Coronary artery (tissue), 2 donors: ENCODE measurements around the gene CTNNA2.

Experiments used
- DNase-seq: peaks from one replicate; pipeline ENCODE4 v3.0.0-alpha.2; 2017; ENCODE audit warnings: low spot score
- H3K27ac ChIP-seq, 2 donors: fragments of 200-600 bp; sonication (generic); one replicate each; pipeline ENCODE4 v1.5.1; 2016 to 2019
- H3K4me3 ChIP-seq: fragments of 200-600 bp; sonication (generic); 2 replicates; pipeline ENCODE4 v1.5.1; 2016; ENCODE audit warnings: mild to moderate bottlenecking, moderate library complexity
- CTCF ChIP-seq: fragments of 200-600 bp; sonication (generic); IDR thresholded peaks from one replicate; pipeline ENCODE4 v1.5.1; 2019; ENCODE audit warnings: antibody characterized with exemption

CTNNA2 gene

GRCh38 chr2:80496346-80496745 lies 983.5 kb downstream of the CTNNA2 start:
- TF ChIP-seq CTCF, result no peak
- no peak for DNase-seq
- H3K4me3 ChIP-seq, result no peak overlapping the region
- no peak overlapping the region for H3K27ac ChIP-seq

GRCh38 chr2:80496775-80497174 lies 983.9 kb downstream of the CTNNA2 start:
- DNase-seq, result no peak
- Histone ChIP-seq H3K27ac (no peak overlapping the region), H3K4me3 (no peak overlapping the region)
- no peak for TF ChIP-seq CTCF

- no peak overlapping the region for H3K27ac ChIP-seq
- TF ChIP-seq CTCF, result no peak
- DNase-seq, result no peak
- H3K4me3 ChIP-seq, result no peak overlapping the region
Measured at GRCh38 chr2:80499095-80499494, 986.2 kb downstream of the CTNNA2 start.

GRCh38 chr2:80501874-80502624 lies 989.2 kb downstream of the CTNNA2 start:
- no peak for DNase-seq
- H3K27ac ChIP-seq, result no peak overlapping the region
- no peak for TF ChIP-seq CTCF
- no peak overlapping the region for H3K4me3 ChIP-seq

GRCh38 chr2:80506563-80506962 lies 993.7 kb downstream of the CTNNA2 start:
- Histone ChIP-seq H3K27ac (no peak overlapping the region), H3K4me3 (no peak overlapping the region)
- TF ChIP-seq CTCF, result no peak
- DNase-seq, result no peak

- no peak for TF ChIP-seq CTCF
- no peak for DNase-seq
- Histone ChIP-seq H3K27ac (no peak overlapping the region), H3K4me3 (no peak overlapping the region)
Measured at GRCh38 chr2:80510716-80511115, 997.9 kb downstream of the CTNNA2 start.

GRCh38 chr2:80515964-80516363 lies 1003.1 kb downstream of the CTNNA2 start:
- no peak overlapping the region for H3K4me3 ChIP-seq
- no peak for TF ChIP-seq CTCF
- H3K27ac ChIP-seq, result no peak overlapping the region
- no peak for DNase-seq
